B cell (primary cell): Measurements from ENCODE around the gene VIPAS39.

Experiments
- EZH2 ChIP-seq: IDR thresholded peaks from 2 replicates; pipeline ENCODE4 v1.6.1; 2012; ENCODE audit warnings: borderline replicate concordance, low read depth, mild to moderate bottlenecking, moderate library complexity, low read length; ENCODE audit not compliant: insufficient read depth, poor library complexity, severe bottlenecking
- TF ChIP-seq, protein P1 (sequence below): fragments of 200-600 bp; IDR thresholded peaks from one replicate; pipeline ENCODE4 v1.8.0; 2022; ENCODE audit warnings: antibody characterized with exemption, mild to moderate bottlenecking

DNA sequence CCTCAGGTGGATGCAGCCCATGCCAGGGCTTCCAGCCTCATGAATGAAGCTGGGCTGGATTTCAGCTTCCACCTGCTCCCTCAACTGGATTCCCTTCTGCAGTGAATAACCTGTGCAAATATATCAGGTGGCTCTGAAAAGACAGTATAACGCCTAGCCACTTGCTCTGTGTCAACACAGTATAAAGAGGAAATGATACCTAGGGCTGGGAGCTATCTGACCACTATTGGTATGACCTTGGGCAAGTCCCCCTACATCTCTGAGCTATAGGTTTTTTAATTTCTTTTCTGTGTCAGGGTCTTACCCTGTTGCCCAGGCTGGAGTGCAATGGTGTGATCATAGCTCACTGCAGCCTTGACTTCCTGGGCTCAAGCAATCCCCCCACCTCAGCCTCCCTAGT is 21.4 kb upstream of the VIPAS39 start:
- no peak for TF ChIP-seq EZH2
- TF ChIP-seq, protein P1, sequence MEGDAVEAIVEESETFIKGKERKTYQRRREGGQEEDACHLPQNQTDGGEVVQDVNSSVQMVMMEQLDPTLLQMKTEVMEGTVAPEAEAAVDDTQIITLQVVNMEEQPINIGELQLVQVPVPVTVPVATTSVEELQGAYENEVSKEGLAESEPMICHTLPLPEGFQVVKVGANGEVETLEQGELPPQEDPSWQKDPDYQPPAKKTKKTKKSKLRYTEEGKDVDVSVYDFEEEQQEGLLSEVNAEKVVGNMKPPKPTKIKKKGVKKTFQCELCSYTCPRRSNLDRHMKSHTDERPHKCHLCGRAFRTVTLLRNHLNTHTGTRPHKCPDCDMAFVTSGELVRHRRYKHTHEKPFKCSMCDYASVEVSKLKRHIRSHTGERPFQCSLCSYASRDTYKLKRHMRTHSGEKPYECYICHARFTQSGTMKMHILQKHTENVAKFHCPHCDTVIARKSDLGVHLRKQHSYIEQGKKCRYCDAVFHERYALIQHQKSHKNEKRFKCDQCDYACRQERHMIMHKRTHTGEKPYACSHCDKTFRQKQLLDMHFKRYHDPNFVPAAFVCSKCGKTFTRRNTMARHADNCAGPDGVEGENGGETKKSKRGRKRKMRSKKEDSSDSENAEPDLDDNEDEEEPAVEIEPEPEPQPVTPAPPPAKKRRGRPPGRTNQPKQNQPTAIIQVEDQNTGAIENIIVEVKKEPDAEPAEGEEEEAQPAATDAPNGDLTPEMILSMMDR: no peak
